ENCODE measurements around the gene RPIA.
"Not testable (repeated sequence)": the region's sequence is repeated elsewhere in the genome, so short reads cannot be mapped to it uniquely, and the experiment has no call there.

DNA sequence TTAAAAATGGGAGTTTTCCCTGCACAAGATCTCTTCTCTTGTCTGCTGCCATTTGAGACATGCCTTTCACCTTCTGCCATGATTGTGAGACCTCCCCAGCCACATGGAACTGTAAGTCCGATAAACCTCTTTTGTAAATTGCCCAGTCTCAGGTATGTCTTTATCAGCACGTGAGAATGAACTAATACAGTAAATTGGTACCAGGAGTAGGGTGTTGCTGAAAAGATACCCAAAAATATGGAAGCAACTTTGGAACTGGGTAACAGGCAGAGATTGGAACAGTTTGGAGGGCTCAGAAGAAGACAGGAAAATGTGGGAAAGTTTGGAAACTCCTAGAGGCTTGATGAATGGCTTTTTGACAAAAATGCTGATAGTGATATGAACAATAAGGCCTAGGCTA lies 67.2 kb downstream of the RPIA start:
- TF ChIP-seq, protein P1, sequence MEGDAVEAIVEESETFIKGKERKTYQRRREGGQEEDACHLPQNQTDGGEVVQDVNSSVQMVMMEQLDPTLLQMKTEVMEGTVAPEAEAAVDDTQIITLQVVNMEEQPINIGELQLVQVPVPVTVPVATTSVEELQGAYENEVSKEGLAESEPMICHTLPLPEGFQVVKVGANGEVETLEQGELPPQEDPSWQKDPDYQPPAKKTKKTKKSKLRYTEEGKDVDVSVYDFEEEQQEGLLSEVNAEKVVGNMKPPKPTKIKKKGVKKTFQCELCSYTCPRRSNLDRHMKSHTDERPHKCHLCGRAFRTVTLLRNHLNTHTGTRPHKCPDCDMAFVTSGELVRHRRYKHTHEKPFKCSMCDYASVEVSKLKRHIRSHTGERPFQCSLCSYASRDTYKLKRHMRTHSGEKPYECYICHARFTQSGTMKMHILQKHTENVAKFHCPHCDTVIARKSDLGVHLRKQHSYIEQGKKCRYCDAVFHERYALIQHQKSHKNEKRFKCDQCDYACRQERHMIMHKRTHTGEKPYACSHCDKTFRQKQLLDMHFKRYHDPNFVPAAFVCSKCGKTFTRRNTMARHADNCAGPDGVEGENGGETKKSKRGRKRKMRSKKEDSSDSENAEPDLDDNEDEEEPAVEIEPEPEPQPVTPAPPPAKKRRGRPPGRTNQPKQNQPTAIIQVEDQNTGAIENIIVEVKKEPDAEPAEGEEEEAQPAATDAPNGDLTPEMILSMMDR (conservative IDR thresholded peaks at IDR 0.05 in 1 of 2, IDR thresholded peaks at IDR 0.05 in 1 of 2; ENCODE audit: low read depth in 1 of 2, low read length in 2 of 2): not testable (repeated sequence)
- not testable (repeated sequence) for TF ChIP-seq EZH2 (IDR thresholded peaks at IDR 0.05; ENCODE audit: low read length, missing control alignments)
